ENCODE results near the gene P3R3URF.
"Not testable (repeated sequence)": the region's sequence is repeated elsewhere in the genome, so short reads cannot be mapped to it uniquely, and the experiment has no call there.

P3R3URF gene

DNA sequence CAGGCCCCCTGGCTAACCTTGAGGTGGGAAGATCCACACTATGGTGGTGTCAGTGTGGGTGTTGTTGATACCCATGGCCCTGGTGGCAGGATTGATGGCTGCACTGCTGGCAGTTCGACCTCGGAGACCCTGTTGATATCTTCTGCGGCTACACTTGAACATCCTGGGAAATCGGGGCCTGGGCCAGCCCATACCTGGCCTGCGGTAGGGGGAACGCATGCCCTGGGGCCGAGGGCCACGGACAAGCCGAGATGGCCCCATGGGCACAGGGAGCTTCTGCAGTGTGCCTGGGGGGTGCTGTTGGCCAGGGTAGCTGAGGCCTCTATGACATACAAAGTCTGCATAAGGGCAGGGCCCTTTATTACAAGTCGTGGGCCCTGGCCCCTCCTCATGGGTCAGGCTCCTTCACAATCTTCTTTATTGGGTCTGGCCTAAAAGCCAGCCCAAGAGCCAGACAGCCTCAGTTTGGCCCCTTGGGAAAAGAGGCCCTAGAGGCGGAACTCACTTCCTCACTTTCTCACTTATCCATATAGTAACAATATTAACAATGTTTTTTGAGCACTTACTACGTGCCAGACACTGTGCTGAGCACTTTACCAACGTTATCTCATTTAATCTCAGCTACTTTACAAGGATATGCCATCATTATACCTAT is at the start of gene P3R3URF:
Gene P3R3URF (minus strand): TSS at position 278 of the 655 bp plus-strand sequence. CDS start 17 bp downstream, at position 261.
- H3K9me3 Mint-ChIP-seq, result no peaks in the 10 kb centered on the region
- peak within 1 kb of the TSS in 1 of 2 donors; percentile 37 for H3K27ac Mint-ChIP-seq
- DNase-seq (no peak), ATAC-seq (no peak)
- H3K4me1 Mint-ChIP-seq, result no peaks in the 10 kb centered on the region
- H3K27me3 Mint-ChIP-seq, result no peaks in the 10 kb centered on the region
- no peak within 1 kb of the TSS for H3K4me3 Mint-ChIP-seq

DNA sequence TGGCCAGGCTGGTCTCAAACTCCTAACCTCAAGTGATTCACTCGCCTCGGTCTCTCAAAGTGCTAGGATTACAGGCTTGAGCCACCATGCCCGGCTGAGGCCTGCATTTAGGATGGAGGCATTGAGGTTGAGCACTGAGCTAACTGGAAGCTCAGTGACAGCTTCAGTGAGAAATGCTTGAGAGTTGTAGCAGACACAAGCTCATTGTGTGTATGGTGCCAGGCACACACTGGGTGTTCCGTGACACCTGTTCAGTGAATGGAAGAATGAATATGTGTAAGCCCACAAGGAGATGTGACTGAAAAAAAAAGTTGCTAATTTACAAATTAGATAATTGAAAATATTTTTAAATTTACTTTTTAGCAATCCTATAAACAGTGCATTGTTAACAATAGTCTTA is 48.7 kb upstream of the P3R3URF start:
- H3K27me3 Mint-ChIP-seq, result no peaks in the 10 kb centered on the region
- no peak for DNase-seq
- H3K4me3 Mint-ChIP-seq, result no peak overlapping the region
- H3K9me3 Mint-ChIP-seq, result no peaks in the 10 kb centered on the region
- H3K4me1 Mint-ChIP-seq, result peaks cover 9% of the 10 kb centered on the region
- no peak overlapping the region for H3K27ac Mint-ChIP-seq
- no peak for ATAC-seq

GRCh38 chr1:46223472-46223943 is 47.2 kb upstream of the P3R3URF start:
- peak; percentile 45 to 65 for DNase-seq
- H3K27ac Mint-ChIP-seq, result no peak overlapping the region
- ATAC-seq, result peak; percentile 98
- H3K27me3 Mint-ChIP-seq, result no peaks in the 10 kb centered on the region
- no peaks in the 10 kb centered on the region for H3K9me3 Mint-ChIP-seq
- peaks cover 9% of the 10 kb centered on the region for H3K4me1 Mint-ChIP-seq
- no peak overlapping the region for H3K4me3 Mint-ChIP-seq

- ATAC-seq, result peak; percentile 8
- H3K27ac Mint-ChIP-seq, DNase-seq, H3K4me3 Mint-ChIP-seq, H3K27me3 Mint-ChIP-seq, H3K9me3 Mint-ChIP-seq, H3K4me1 Mint-ChIP-seq: not testable (repeated sequence)
Measured at GRCh38 chr1:46223055-46223454, 46.8 kb upstream of the P3R3URF start.

DNA sequence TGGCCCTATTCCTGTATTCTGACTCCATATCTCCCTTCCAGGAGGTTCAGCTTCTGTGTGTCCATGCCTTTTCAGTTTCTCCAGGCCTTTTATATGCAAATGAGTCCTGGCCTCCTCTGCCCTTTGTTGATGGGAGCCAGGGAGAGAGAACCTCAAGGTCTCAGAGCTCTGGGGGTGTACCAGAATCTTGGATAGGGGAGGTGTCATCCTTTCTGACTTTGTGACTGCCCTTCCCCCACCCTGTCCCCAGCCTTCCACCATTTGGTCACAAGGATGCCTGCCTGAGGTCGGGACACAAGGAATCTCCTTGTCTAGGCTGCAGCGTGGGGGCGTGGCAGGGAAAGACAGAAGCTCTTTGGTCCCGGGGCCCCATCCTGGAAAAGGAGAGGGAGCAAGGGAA is 45.5 kb upstream of the P3R3URF start:
- Mint-ChIP-seq H3K27ac (no peak overlapping the region), H3K9me3 (no peaks in the 10 kb centered on the region), H3K4me1 (peaks cover 9% of the 10 kb centered on the region), H3K27me3 (no peaks in the 10 kb centered on the region), H3K4me3 (no peak overlapping the region)
- DNase-seq, result no peak
- no peak for ATAC-seq

GRCh38 chr1:46220808-46221207 is 44.5 kb upstream of the P3R3URF start:
- DNase-seq (no peak), ATAC-seq (no peak)
- Mint-ChIP-seq H3K4me1 (peaks cover 9% of the 10 kb centered on the region), H3K27ac (no peak overlapping the region), H3K27me3 (no peaks in the 10 kb centered on the region), H3K4me3 (no peak overlapping the region), H3K9me3 (no peaks in the 10 kb centered on the region)

DNA sequence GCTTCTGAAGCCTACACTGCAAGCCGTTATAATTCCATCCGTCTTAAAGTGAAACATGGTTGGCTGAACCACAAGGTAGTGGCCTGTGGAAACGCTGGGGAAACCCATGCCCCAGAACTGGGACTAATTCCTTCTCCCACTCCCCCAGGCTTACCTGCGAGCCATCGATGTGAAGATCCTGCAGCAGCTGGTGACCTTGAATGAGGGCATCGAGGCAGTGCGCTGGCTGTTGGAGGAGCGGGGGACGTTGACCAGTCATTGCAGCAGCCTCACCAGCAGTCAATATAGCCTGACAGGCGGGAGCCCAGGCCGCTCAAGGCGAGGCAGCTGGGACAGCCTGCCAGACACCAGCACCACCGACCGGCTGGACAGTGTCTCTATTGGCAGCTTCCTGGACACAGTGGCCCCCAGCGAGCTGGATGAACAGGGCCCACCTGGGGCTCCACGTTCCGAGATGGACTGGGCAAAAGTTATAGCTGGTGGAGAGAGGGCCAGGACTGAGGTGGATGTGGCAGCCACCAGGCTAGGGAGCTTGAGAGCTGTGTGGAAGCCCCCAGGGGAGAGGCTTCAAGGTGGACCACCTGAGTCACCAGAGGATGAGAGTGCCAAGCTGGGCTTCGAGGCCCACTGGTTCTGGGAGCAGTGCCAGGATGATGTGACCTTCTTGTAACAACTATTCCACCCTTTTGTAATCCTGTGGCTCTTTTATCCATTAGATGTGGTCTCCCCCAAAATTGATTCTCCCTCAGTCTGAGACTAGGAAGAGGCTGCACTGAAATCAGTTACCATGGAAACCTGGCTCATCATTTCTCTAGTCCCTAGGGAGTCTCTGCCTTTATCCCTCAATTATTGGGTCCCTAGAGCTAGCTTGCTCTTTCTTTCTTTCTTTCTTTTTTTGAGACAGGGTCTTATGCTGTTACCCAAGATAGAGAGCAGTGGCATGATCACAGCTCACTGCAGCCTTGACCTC is 43.5 kb upstream of the P3R3URF start:
- Mint-ChIP-seq H3K4me1 (peaks cover 9% of the 10 kb centered on the region), H3K4me3 (no peak overlapping the region), H3K27ac (no peak overlapping the region), H3K27me3 (no peaks in the 10 kb centered on the region), H3K9me3 (no peaks in the 10 kb centered on the region)
- DNase-seq, result no peak
- ATAC-seq, result no peak

GRCh38 chr1:46218443-46218842 is 42.2 kb upstream of the P3R3URF start:
- ATAC-seq, result no peak
- no peak overlapping the region for H3K4me3 Mint-ChIP-seq
- H3K4me1 Mint-ChIP-seq, result peaks cover 5% of the 10 kb centered on the region
- no peaks in the 10 kb centered on the region for H3K27me3 Mint-ChIP-seq
- DNase-seq, result no peak
- H3K27ac Mint-ChIP-seq, result no peak overlapping the region
- no peaks in the 10 kb centered on the region for H3K9me3 Mint-ChIP-seq

- Mint-ChIP-seq H3K4me3 (no peak overlapping the region), H3K27ac (no peak overlapping the region), H3K4me1 (no peaks in the 10 kb centered on the region), H3K27me3 (no peaks in the 10 kb centered on the region), H3K9me3 (no peaks in the 10 kb centered on the region)
- DNase-seq (no peak), ATAC-seq (no peak)
Measured at GRCh38 chr1:46215504-46215903, 39.2 kb upstream of the P3R3URF start.

- H3K4me3 Mint-ChIP-seq, result no peak overlapping the region
- no peaks in the 10 kb centered on the region for H3K4me1 Mint-ChIP-seq
- ATAC-seq (no peak), DNase-seq (no peak)
- no peaks in the 10 kb centered on the region for H3K27me3 Mint-ChIP-seq
- no peaks in the 10 kb centered on the region for H3K9me3 Mint-ChIP-seq
- no peak overlapping the region for H3K27ac Mint-ChIP-seq
Measured at GRCh38 chr1:46211051-46211450, 34.8 kb upstream of the P3R3URF start.

- Mint-ChIP-seq H3K27ac (peak overlapping the region in 1 of 2 donors; percentile 85), H3K4me3 (no peak overlapping the region), H3K27me3 (no peaks in the 10 kb centered on the region), H3K9me3 (no peaks in the 10 kb centered on the region), H3K4me1 (no peaks in the 10 kb centered on the region)
- no peak for ATAC-seq
- DNase-seq, result no peak
Measured at GRCh38 chr1:46210561-46210960, 34.3 kb upstream of the P3R3URF start.

DNA sequence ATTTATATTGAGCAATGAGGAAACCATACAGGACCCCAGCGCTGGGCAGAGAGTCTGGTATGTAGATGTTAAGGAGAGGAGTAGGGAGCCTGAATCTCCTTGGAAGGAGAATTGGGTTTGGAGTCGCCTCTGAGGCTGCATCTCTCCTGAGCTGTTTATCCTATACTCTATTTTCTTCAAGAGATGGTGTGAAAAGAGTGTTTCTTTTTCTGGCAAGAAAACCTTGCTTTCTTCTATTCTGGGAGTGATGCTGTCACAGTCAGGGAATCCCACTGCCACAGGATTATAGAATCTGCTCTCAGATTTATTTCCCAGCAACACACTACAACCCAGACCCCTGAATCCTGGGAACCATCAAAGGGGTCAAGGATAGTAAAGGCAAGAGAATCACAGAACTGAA is 30.1 kb upstream of the P3R3URF start:
- ATAC-seq (no peak), DNase-seq (no peak)
- Mint-ChIP-seq H3K4me1 (peaks cover 21% of the 10 kb centered on the region), H3K27ac (peak overlapping the region in 1 of 2 donors; percentile 89), H3K9me3 (no peaks in the 10 kb centered on the region), H3K4me3 (no peak overlapping the region), H3K27me3 (peaks cover 17% of the 10 kb centered on the region)

GRCh38 chr1:46205791-46206190 is 29.5 kb upstream of the P3R3URF start:
- peaks cover 21% of the 10 kb centered on the region for H3K4me1 Mint-ChIP-seq
- H3K9me3 Mint-ChIP-seq, result no peaks in the 10 kb centered on the region
- H3K27ac Mint-ChIP-seq, result no peak overlapping the region
- H3K27me3 Mint-ChIP-seq, result peaks cover 17% of the 10 kb centered on the region
- DNase-seq (no peak), ATAC-seq (no peak)
- no peak overlapping the region for H3K4me3 Mint-ChIP-seq

DNA sequence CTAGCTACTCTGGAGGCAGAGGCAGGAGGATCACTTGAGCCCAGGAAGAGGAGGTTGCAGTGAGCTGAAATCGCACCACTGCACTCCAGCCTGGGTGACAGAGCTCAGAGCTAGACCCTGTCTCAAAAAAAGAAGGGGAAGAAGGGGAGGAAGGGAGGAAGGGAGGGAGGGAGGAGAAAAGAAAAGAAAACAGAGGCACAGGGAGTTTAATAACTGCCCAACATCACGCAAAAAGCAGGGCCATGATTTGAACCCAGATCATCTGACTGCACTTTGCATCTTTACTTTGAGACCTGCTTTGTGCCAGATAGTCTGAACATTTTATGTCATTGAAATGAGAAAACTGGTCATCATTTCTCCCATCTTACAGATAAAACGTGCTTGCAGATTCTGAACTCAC is 28.9 kb upstream of the P3R3URF start:
- H3K27ac Mint-ChIP-seq, result no peak overlapping the region
- ATAC-seq (no peak), DNase-seq (no peak)
- H3K4me3 Mint-ChIP-seq, result no peak overlapping the region
- H3K9me3 Mint-ChIP-seq, result no peaks in the 10 kb centered on the region
- peaks cover 17% of the 10 kb centered on the region for H3K27me3 Mint-ChIP-seq
- H3K4me1 Mint-ChIP-seq, result peaks cover 21% of the 10 kb centered on the region

- Mint-ChIP-seq H3K27ac (no peak overlapping the region), H3K4me3 (no peak overlapping the region), H3K9me3 (no peaks in the 10 kb centered on the region), H3K27me3 (peaks cover 17% of the 10 kb centered on the region), H3K4me1 (peaks cover 21% of the 10 kb centered on the region)
- ATAC-seq (no peak), DNase-seq (no peak)
Measured at GRCh38 chr1:46204406-46204742, 28.1 kb upstream of the P3R3URF start.

- Mint-ChIP-seq H3K4me3 (peak overlapping the region; percentile 87 to 96), H3K27me3 (peaks cover 17% of the 10 kb centered on the region), H3K4me1 (peaks cover 21% of the 10 kb centered on the region), H3K27ac (peak overlapping the region; percentile 19 to 20), H3K9me3 (no peaks in the 10 kb centered on the region)
- DNase-seq (no peak), ATAC-seq (peak; percentile 3)
Measured at GRCh38 chr1:46203738-46204405, 27.6 kb upstream of the P3R3URF start.

Data from stimulated activated naive CD8-positive, alpha-beta T cell treated with anti-CD3 and anti-CD28 coated beads, Interleukin-15, amount 100 ng/mL, for 72 hours (primary cell).